NK-92 (cell line): ENCODE measurements around the gene TMEM207.
"Not testable (repeated sequence)": the region's sequence is repeated elsewhere in the genome, so short reads cannot be mapped to it uniquely, and the experiment has no call there.

Source experiments
- DNase-seq: peaks from one replicate; lab custom pipeline; 2025; ENCODE audit not compliant: unreplicated experiment; lab: John Stamatoyannopoulos, UW

Gene TMEM207

GRCh38 chr3:190449801-190450200, at the start of gene TMEM207:
TMEM207 (minus strand) TSS chr3:190449901; CDS start chr3:190449809, 92 bp downstream.
- no peak for DNase-seq

- no peak for DNase-seq
These were observed 49.4 kb upstream of the TMEM207 start for GRCh38 chr3:190499122-190499521.

DNA sequence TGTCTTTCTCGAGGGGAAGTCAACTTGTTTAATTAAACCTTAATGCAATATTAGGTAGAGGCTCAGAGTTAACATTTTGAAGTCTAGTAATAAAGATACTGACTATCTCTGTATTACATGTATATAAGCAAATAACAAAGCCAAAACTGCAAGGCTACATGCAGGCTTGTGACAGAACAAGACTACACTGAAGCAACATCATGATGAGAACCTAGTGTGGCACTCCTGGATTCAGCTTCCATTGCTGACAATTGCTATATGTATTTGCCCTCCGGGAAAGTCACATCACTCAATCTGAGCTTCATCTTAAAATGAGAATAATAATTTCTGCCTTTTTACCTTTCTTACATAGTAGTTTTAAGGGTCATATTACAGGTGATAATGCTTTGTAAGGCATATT, 48.6 kb upstream of the TMEM207 start:
- DNase-seq = no peak

DNA sequence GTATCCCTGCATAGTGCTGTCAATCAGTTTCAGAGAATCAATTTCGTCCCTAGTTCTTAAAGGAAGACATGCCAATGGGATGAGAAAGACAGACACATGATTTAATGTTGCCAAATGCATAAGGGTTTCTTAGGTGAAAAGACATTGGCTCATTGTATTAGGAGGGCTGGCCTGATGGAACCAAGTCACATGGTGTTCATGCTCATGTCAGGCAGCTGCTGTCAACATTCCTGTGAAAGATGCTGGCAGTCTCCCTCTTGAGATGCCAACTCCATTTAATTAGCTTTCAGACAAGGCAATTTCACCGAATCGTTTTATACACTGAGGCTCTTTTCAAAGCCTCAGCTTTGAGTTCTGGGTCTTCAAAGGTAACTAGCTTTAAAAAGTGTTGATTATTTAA, 48.1 kb upstream of the TMEM207 start:
- no peak for DNase-seq

DNA sequence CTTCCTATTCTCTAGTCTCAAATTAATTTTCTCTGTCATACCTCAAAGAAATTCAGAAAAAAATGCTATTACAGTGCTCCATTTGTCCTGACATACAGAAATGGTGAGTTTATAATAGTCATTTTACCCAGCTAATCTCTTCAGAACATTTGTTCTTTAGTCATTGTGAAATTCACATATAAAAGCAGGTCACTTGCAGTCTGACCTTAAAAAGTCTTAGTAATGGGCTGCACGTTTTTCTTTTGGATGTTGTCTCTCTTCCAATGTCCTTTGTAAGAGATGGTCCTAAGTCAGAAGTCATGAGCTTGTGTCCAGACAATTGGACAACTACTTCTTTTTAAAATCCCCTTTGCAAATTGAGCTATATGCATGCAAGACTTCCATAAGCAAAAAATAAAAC, 47.2 kb upstream of the TMEM207 start:
- DNase-seq = no peak

DNA sequence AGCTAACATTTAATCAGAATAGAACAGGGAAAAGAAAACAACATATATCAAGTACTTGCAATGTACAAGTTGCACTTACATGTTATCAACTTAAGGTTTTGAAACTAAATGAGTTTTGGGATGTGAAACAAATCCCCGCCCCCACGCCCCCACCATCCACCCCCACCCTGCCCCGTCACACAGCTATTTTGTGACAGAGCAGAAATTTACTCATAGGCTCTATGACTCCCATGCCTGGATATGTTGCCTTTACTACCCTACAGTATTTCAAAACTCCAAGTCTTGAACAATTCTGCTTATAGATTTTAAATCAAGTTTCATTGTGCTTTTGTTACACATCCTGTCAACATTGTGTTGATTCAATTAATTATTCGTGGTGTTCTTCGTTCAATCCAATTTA, 46.1 kb upstream of the TMEM207 start:
- no peak for DNase-seq

- no peak for DNase-seq
These were observed 45.7 kb upstream of the TMEM207 start for GRCh38 chr3:190495354-190495753.

GRCh38 chr3:190494907-190495306, 45.2 kb upstream of the TMEM207 start:
- DNase-seq = no peak

DNA sequence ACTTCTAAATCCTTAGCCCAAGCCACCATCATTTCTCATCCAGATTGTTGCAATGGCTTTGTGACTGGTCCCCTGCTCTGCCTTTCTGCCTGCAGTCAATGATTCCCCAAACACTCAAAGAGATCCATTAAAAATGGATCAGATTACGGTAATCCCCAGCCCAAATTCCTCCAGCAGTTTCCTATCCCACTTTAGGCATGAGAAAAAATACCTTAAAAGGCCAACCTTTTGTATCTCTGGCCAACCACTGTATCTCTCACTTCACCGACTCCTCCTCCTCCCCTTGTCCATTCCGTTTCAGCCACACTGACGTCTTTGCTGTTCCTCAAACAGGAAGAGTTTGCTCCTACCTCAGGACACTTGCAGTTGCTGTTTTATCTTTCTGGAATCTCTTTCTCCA, 43.3 kb upstream of the TMEM207 start:
- no peak for DNase-seq

DNA sequence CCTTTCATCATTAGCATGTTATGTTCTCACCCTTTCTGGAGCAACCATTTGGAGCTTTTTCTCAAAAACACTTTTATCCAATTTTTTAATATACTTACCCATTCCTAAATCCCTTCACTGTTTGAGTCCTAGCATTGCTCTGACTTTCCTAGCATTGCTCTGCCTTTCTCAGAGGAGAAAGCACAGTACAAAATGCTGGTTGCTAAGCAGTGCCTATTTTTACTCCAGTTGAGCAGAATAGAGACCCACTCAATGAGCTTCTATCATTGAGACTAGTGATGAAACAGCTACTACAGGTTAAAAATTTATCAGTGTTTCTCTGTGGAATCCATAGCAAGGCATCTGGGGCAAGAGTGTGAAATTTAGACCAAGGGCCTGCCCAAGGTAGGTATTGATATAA, 42.4 kb upstream of the TMEM207 start:
- DNase-seq = no peak

DNA sequence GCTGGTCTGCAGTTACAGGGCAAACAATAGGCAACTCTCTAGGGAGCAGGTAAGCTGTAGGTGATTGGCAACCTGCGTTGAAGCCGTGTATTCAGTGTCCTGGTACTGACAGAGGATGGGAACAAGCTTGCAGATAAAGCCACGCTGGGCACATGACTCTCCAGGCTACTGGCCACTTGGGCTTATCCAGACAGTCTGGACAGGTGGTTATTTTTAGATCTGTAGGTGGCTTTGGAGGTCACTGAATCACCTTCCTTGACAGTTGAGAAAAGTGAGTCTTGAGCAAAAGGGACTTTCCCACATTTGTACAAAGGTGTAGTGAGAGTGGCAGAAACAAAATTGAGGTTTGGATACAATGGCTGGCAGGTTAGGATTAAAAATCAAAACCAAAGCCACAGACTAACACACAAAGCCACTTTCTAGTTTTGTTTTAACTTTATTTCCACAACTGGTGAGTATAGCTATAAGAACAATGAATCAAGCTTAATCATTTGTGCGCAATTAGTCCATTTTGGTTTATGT, 41.9 kb upstream of the TMEM207 start:
- no peak for DNase-seq

DNA sequence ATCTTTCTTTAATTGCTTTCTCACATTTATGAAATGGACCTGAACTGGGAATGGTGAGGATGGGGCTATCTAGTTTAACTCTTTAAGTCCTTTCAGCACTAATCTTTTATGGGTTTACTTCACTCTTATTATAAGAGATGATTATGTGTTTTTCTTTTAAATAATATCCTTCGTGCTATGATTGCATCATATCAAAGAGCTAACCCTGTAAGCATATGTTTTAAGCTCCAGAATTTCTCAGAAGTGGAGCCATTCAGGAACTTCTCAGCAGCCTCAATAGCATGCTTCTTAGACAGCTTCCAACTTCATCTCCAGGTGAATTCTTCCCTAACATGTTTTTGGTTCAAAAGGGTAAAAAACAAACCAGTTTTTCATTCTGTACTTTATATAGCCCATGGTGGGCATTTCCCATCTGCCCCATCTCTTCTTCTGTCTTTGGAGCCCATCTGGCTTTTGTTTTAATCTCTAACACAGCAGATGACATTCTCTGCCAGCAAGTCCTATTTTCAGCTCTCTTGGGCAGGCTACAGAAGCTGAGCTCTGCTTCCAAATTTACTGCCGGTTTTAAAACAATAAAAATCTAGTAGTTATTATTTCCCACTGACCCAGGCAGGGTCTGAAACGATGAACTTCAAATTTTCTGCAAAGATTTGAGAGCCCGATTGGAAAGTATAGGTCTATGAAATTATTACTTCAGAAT, 37.4 kb upstream of the TMEM207 start:
- no peak for DNase-seq

DNA sequence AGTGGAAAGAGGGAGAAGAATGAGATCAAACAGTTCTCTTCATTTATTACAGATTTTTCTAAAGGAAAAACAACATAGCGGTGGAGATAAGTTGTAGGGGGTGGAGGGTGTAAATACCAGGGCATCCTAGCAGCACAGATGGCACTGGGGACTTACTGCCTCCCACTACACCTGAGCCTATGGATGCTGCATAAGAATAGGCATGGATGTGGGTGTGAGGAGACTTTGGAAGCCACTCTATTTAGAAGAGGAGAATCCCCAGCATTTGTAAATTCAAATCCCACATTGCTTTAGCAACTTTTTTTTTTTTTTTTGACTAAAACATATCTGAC, 36.8 kb upstream of the TMEM207 start:
- no peak for DNase-seq

GRCh38 chr3:190485830-190486532, 36.3 kb upstream of the TMEM207 start:
- no peak for DNase-seq

- DNase-seq = no peak
These were observed 32.1 kb upstream of the TMEM207 start for GRCh38 chr3:190481779-190482178.

- not testable (repeated sequence) for DNase-seq
These were observed 23.6 kb upstream of the TMEM207 start for GRCh38 chr3:190473261-190473660.

- no peak for DNase-seq
These were observed 18.2 kb upstream of the TMEM207 start for GRCh38 chr3:190467922-190468321.

DNA sequence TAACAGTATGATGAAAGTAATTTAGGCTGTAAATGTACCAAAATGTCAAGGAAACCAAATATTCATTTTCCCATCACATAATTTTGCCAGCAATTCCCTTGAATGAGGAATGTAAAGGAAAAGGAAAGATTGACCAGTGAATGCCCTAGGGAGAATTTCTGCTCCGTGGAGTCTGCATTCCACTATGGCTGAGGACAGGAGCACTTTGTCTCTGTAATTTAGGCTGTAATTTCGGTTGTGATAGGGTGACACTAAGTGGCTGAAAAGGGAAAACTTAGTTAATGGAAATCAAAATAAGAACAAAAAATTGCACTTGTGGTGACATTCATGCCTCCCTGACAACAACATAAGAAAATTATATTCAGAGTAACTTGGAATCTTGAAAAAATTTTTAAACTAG, 8.3 kb upstream of the TMEM207 start:
- DNase-seq = no peak

DNA sequence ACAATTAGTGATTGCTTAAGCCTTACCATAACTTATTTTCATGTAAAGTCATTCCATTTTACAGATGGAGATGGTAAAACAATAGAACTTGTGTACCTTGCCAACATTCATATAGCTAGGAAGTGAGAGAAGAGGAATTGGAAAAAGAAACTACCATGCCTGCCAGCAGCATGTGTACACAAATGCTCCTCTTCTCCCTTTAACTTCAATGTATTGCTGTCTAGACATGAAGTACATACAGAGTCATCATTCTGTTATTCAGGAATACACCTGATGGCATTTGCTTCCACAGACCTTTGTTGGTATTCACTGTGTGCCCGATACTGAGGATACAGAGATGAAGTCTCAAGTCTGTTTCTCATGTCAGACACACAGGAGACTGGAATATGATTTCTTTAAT, 7.1 kb upstream of the TMEM207 start:
- no peak for DNase-seq

DNA sequence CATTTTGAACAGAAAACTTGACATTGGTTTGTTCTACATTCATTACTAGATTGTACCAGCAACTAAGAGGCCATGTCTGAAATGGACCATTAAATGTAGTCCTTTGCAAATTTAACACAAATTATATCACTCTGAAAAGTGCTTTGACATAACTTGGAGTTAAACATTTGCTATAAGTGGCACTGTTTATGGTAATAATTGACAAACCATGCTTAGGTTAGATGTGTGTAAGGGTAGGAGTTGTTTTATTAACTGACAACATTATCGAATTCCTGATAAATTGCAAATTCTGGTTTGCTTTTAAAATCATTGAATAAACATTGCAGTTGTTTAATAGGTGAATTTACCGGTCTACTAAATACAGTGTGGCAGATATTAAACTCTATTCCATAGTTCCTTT, 6.1 kb upstream of the TMEM207 start:
- DNase-seq = no peak

GRCh38 chr3:190448256-190448655, 1.4 kb downstream of the TMEM207 start:
- DNase-seq = no peak

DNA sequence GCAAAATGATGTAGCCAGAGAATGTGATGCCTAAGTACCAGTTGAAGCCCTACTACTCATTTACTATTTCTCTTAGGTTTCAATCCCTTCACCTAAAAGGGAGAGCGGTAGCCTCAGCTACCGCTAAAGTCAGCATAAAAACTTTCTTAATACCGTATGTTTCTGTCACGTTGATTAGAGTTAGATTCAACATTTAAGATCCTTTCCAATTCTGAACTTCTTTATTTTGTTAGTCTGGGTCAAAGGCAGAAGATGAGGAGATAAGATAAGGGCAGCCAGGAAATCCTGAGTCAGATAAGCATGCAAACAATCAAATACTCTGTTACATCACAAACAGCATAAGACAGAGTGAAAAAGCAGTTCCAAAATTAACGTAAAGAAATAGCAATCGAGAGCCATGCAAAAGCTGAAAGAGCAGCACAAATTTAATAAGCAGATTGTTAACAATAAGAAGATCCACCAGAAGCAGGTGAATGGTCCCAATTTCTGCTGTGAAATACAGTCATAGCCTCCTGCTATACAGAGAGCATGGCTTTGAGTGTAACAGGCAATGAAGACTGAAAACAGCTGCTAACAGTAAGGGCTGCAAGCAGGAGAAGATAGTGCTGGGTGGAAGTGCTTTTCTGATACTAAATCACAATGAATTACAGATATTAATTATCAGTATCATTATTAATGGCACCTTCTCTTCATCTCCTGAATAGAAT, 3.0 kb downstream of the TMEM207 start:
- DNase-seq = no peak
